Prostate gland (tissue), 2 donors: ENCODE measurements around the gene NAALAD2.
"Not testable (repeated sequence)": the region's sequence is repeated elsewhere in the genome, so short reads cannot be mapped to it uniquely, and the experiment has no call there.

ENCODE experiments used
- CTCF ChIP-seq, 4 experiments: fragments of 200-600 bp in 2 of 4; fragments of 450-650 bp in 2 of 4; sonication (generic) in 2 of 4; IDR thresholded peaks; 1 replicate in 3 of 4; 2 replicates in 1 of 4; pipeline ENCODE4 v1.5.1; 2016 to 2019; ENCODE audit warnings: antibody characterized with exemption in 4 of 4, mild to moderate bottlenecking in 2 of 4, moderate library complexity in 2 of 4
- POLR2A ChIP-seq: fragments of 450-650 bp; IDR thresholded peaks from one replicate; pipeline ENCODE4 v1.6.1; 2016; ENCODE audit warnings: antibody characterized with exemption, mild to moderate bottlenecking
- POLR2AphosphoS5 ChIP-seq: sonication (generic); formaldehyde crosslinking; IDR thresholded peaks from one replicate; pipeline ENCODE4 v1.6.1; 2017; ENCODE audit warnings: antibody characterized with exemption

GRCh38 chr11:90166982-90167573 lies 32.6 kb downstream of the NAALAD2 start:
- not testable (repeated sequence) for TF ChIP-seq CTCF (IDR thresholded peaks at IDR 0.05); POLR2A; POLR2AphosphoS5
